Activated CD4-positive, CD25-positive, alpha-beta regulatory T cell treated with anti-CD3 and anti-CD28 coated beads, Interleukin-2, amount 50 U/mL, for 24 hours (primary cell): ENCODE results near the gene AP2A2.

Experiments
- ATAC-seq, 2 donors: fragments of 150-1000 bp; cut with Tn5 transposase; one replicate each; pipeline ENCODE4 v1.10.0; 2021; ENCODE audit warnings: mild to moderate bottlenecking in 1 of 2, moderate library complexity in 1 of 2

Gene AP2A2

GRCh38 chr11:1060852-1061616, 135.4 kb downstream of the AP2A2 start:
- no peak for ATAC-seq
